K562 (cell line): ENCODE results near the gene CSF1R. TPM values are rescaled to one million over a fixed set of nuclear protein-coding genes. Genes with fewer than 3 reads are reported as not detected.

Experiments
- ATAC-seq: fragments of 200-7000 bp; cut with Tn5 transposase; 3 replicates; pipeline ENCODE4 v1.9.1; 2020; ENCODE audit warnings: moderate library complexity
- BruUV-seq: library from RNA; stranded (reverse); fragments of 400-500 nt; replicated peaks from 2 replicates; lab custom pipeline; 2021; lab: Mats Ljungman, UMichigan
- CTCF ChIA-PET: fragments of 300-600 bp; formaldehyde crosslinking; extraction: SDS; loops from one replicate; lab custom pipeline; 2021; ENCODE audit warnings: low intra/inter-chr PET ratio; lab: Yijun Ruan, JAX
- POLR2A ChIA-PET: fragments of 300-600, 350-650 bp; sonication (Branson Sonifier 250); formaldehyde crosslinking; extraction: SDS; loops from one replicate; lab custom pipeline; 2021; ENCODE audit warnings: antibody characterized with exemption, inconsistent platforms; lab: Yijun Ruan, JAX
- DNase-seq, 4 experiments: peaks; one replicate each; pipeline versions ENCODE4 v3.0.0 to v3.0.0-alpha.2; 2011 to 2018; ENCODE audit warnings: low spot score in 3 of 4, mixed read lengths in 3 of 4; ENCODE audit errors: extremely low read depth in 1 of 4
- FAIRE-seq: peaks from 2 replicates; lab custom pipeline; 2011; peaks lifted over from hg19 to GRCh38; lab: Jason Lieb, UNC
- H2AFZ ChIP-seq: 2 replicates; pipeline ENCODE4 v1.6.0; 2011; ENCODE audit warnings: low read depth, low read length, control low read depth, inconsistent platforms
- H3K27ac ChIP-seq: fragments of 200-600 bp; 3 replicates; pipeline ENCODE4 v1.8.0; 2011; ENCODE audit warnings: low read depth, mild to moderate bottlenecking, control low read depth, inconsistent platforms, low read length, moderate library complexity, mixed read lengths; ENCODE audit errors: extremely low read depth
- H3K27me3 ChIP-seq, 2 experiments: fragments of 300-600 bp in 1 of 2; 2 replicates in 1 of 2; 3 replicates in 1 of 2; pipeline versions ENCODE4 v1.6.0 to v1.8.0; 2011; ENCODE audit warnings: inconsistent platforms in 2 of 2, low read length in 2 of 2, mild to moderate bottlenecking in 1 of 2, mixed read lengths in 1 of 2, moderate library complexity in 1 of 2; ENCODE audit not compliant: control insufficient read depth in 2 of 2, insufficient read depth in 2 of 2
- H3K36me3 ChIP-seq: fragments of 300-600 bp; 3 replicates; pipeline ENCODE4 v1.8.0; 2011; ENCODE audit warnings: mild to moderate bottlenecking, low read length, inconsistent platforms; ENCODE audit not compliant: control insufficient read depth, insufficient read depth
- H3K4me1 ChIP-seq, 2 experiments: fragments of 200-600 bp in 1 of 2; replicated peaks in 1 of 2; 2 replicates in 1 of 2; 3 replicates in 1 of 2; pipeline versions ENCODE4 v1.5.1 to v1.8.0; 2011; ENCODE audit warnings: inconsistent platforms in 2 of 2, low read length in 2 of 2, mild to moderate bottlenecking in 1 of 2, mixed read lengths in 1 of 2, moderate library complexity in 1 of 2; ENCODE audit not compliant: control insufficient read depth in 2 of 2, insufficient read depth in 2 of 2
- H3K4me2 ChIP-seq: 2 replicates; pipeline ENCODE4 v1.6.1; 2011; ENCODE audit warnings: low read length, control low read depth, inconsistent platforms, mixed read lengths; ENCODE audit not compliant: insufficient read depth
- H3K4me3 ChIP-seq: fragments of 200-600 bp; sonication (generic), shearing (Covaris generic); 2 replicates; pipeline ENCODE4 v1.5.1; 2016; ENCODE audit warnings: control low read depth, inconsistent platforms
- H3K79me2 ChIP-seq: fragments of 200-600 bp; 3 replicates; pipeline ENCODE4 v1.8.0; 2011; ENCODE audit warnings: low read length, inconsistent platforms; ENCODE audit not compliant: control insufficient read depth, insufficient read depth
- H3K9ac ChIP-seq, 2 experiments: 2 replicates each; pipeline versions ENCODE4 v1.6.0 to v1.6.1; 2011; ENCODE audit warnings: low read depth in 2 of 2, low read length in 2 of 2, control low read depth in 1 of 2, inconsistent platforms in 1 of 2, mild to moderate bottlenecking in 1 of 2, mixed read lengths in 1 of 2; ENCODE audit not compliant: insufficient read depth in 1 of 2
- H3K9me1 ChIP-seq: one replicate; pipeline ENCODE4 v1.6.0; 2011; ENCODE audit warnings: inconsistent platforms, mild to moderate bottlenecking, low read length, moderate library complexity; ENCODE audit not compliant: control insufficient read depth, insufficient read depth
- H3K9me3 ChIP-seq: replicated peaks from 2 replicates; pipeline ENCODE4 v1.5.1; 2011; ENCODE audit warnings: low read depth, low read length, inconsistent platforms; ENCODE audit not compliant: control insufficient read depth, insufficient read depth
- H4K20me1 ChIP-seq: replicated peaks from 2 replicates; pipeline ENCODE4 v1.6.1; 2011; ENCODE audit warnings: low read length, inconsistent platforms, mixed read lengths; ENCODE audit not compliant: control insufficient read depth, insufficient read depth
- BDP1 ChIP-seq: IDR thresholded peaks from 3 replicates; pipeline ENCODE4 v1.6.1; 2011; ENCODE audit not compliant: insufficient read length, insufficient read depth
- CEBPG ChIP-seq, 3 experiments: fragments of 200-800 bp in 1 of 3; sonication (Bioruptor generic) in 1 of 3; sonication (generic) in 1 of 3; formaldehyde crosslinking in 1 of 3; IDR thresholded peaks in 2 of 3; conservative IDR thresholded peaks in 1 of 3; 2 replicates each; pipeline versions ENCODE4 v1.6.1 to v1.8.0; 2016 to 2022; ENCODE audit warnings: missing compliant biosample characterization in 2 of 3, missing genetic modification characterization in 2 of 3, mild to moderate bottlenecking in 1 of 3, missing genetic modification reagents in 1 of 3
- DDX20 ChIP-seq: fragments of 450-650 bp; IDR thresholded peaks from 2 replicates; pipeline ENCODE4 v1.6.1; 2016; ENCODE audit warnings: missing genetic modification characterization, low read depth, mild to moderate bottlenecking, missing compliant biosample characterization, moderate library complexity
- GATAD2B ChIP-seq: fragments of 450-650 bp; IDR thresholded peaks from 2 replicates; pipeline ENCODE4 v1.6.1; 2017; ENCODE audit warnings: mild to moderate bottlenecking, borderline replicate concordance
- MAFK ChIP-seq: IDR thresholded peaks from 2 replicates; pipeline ENCODE4 v1.6.1; 2011; ENCODE audit warnings: low read length, improper control_type of control experiment
- USF1 ChIP-seq: sonication (generic); formaldehyde crosslinking; IDR thresholded peaks from 2 replicates; pipeline ENCODE4 v1.9.0; 2022; ENCODE audit warnings: mild to moderate bottlenecking, missing genetic modification reagents
- WGBS: fragments of 100-300 bp; shearing (Covaris generic); methylation state at CpG from one replicate; pipeline ENCODE4 v1.1.6; 2016; ENCODE audit warnings: low coverage, mixed read lengths; ENCODE audit not compliant: insufficient coverage; ENCODE audit errors: missing lambda C conversion rate; 5-methylcytosine and 5-hydroxymethylcytosine counted together
- in situ Hi-C: fragments of 300-500 bp; cut with MboI; formaldehyde crosslinking; loops from 4 replicates; pipeline ENCODE4 v1.15.0; 2018; ENCODE audit warnings: inconsistent platforms, mixed read lengths
- intact Hi-C: fragments of 100-400 bp; cut with micrococcal nuclease; formaldehyde crosslinking; loops from 2 replicates; pipeline ENCODE4 v1.14.2; 2022
- polyA plus RNA-seq, 8 experiments: library from polyadenylated mRNA; depleted of rRNA in 4 of 8; stranded (reverse) in 5 of 8; unstranded in 3 of 8; fragments of >200 nt; fragmentation: Nextera tagmentation in 2 of 8; fragmentation: Illumina TruSeq in 1 of 8; extraction: Ambion mirVana in 2 of 8; extraction: Trizol in 1 of 8; gene quantifications; 2 replicates each; pipeline versions ENCODE4 v1.2.1 to v1.2.3, GENCODE V29; 2011 to 2014; ENCODE audit warnings: inconsistent platforms in 1 of 8, missing spikeins in 1 of 8
- total RNA-seq, 7 experiments: library from RNA; depleted of rRNA in 6 of 7; stranded (reverse); fragments of >200 nt in 6 of 7; fragmentation: Illumina TruSeq in 2 of 7; extraction: Trizol in 2 of 7; gene quantifications; 2 replicates each; pipeline versions ENCODE4 v1.2.1 to v1.2.3, GENCODE V29; 2011 to 2021; ENCODE audit warnings: low replicate concordance in 1 of 7

CSF1R gene
- total and polyA plus RNA-seq, 9 of the 15 experiments (the other 6 are each of a cell fraction or from before 2014, with no cell fraction given): 0.03 to 0.64 (median 0.20) TPM; not detected in 6

GRCh38 chr5:150114773-150115408, 28.5 kb upstream of the CSF1R start:
- ATAC-seq (peak; percentile 9; the same call in 1 of the 3 replicates), FAIRE-seq (no peak), DNase-seq (no peak)
- no peak overlapping the region for H3K4me3 ChIP-seq
- BruUV-seq: no TSS peak
- TF ChIP-seq MAFK: no peak
- TF ChIP-seq DDX20 (tag): no peak
- TF ChIP-seq BDP1: no peak
- no peak for TF ChIP-seq GATAD2B
- TF ChIP-seq CEBPG (CRISPR knock-in tag; IDR thresholded peaks at IDR 0.05): peak; percentile 33; the same call in 1 of the 2 replicates
- no peak for TF ChIP-seq CEBPG (tag; conservative IDR thresholded peaks at IDR 0.05 in 1 of 2, IDR thresholded peaks at IDR 0.05 in 1 of 2)
- TF ChIP-seq USF1 (CRISPR knock-in tag): no peak
- peak overlapping the region; percentile 62 for H3K27ac ChIP-seq
- ChIA-PET POLR2A (interaction anchor here (0.6 to 1.3 kb wide), 3 partner anchors 10 to 269 kb away, joined by 3 to 5 read pairs (median 3); no protein-coding TSS in a partner anchor), CTCF (no interaction called here)
- intact Hi-C loops: loop anchor here (10.0 kb wide), 1 partner anchor 90 kb away; no protein-coding TSS in a partner anchor
- H3K36me3 ChIP-seq: no peaks in the 10 kb centered on the region
- H3K9me1 ChIP-seq: no peaks in the 10 kb centered on the region
- in situ Hi-C loops: no loop called here
- 51% methylated on average over 8 of the region's 8 CpGs for WGBS
- H3K79me2 ChIP-seq: no peaks in the 10 kb centered on the region
- H2AFZ ChIP-seq: peak overlapping the region; percentile 58
- no peaks in the 10 kb centered on the region for H4K20me1 ChIP-seq
- H3K4me2 ChIP-seq: peak overlapping the region; percentile 54
- H3K9ac ChIP-seq: peak overlapping the region; percentile 59 to 82
- no peaks in the 10 kb centered on the region for H3K9me3 ChIP-seq
- peaks cover 21 to 43% of the 10 kb centered on the region in 2 experiments; a peak in 4 of 5 replicates for H3K4me1 ChIP-seq
- H3K27me3 ChIP-seq: no peaks in the 10 kb centered on the region
